Upper lobe of right lung (tissue), 1 donor: ENCODE data around the gene SPIRE1. TPM values are rescaled to one million over a fixed set of nuclear protein-coding genes. Genes with fewer than 3 reads are reported as not detected.

Experiments used
- ATAC-seq: fragments of 200-7000 bp; cut with Tn5 transposase; one replicate; pipeline ENCODE4 v1.9.1; 2020; ENCODE audit warnings: mild to moderate bottlenecking, moderate library complexity
- DNase-seq: peaks from one replicate; pipeline ENCODE4 v3.0.0-alpha.2; 2020
- H3K27ac ChIP-seq: fragments of 200-600 bp; one replicate; pipeline ENCODE4 v1.8.0; 2022
- H3K27me3 ChIP-seq: fragments of 200-600 bp; one replicate; pipeline ENCODE4 v1.8.0; 2022; ENCODE audit warnings: mild to moderate bottlenecking
- H3K36me3 ChIP-seq: fragments of 200-600 bp; one replicate; pipeline ENCODE4 v1.8.0; 2022
- H3K4me1 ChIP-seq: fragments of 200-600 bp; one replicate; pipeline ENCODE4 v1.8.0; 2022
- H3K4me3 ChIP-seq: fragments of 200-600 bp; one replicate; pipeline ENCODE4 v1.8.0; 2022; ENCODE audit warnings: mild to moderate bottlenecking
- H3K9me3 ChIP-seq: fragments of 200-600 bp; one replicate; pipeline ENCODE4 v1.8.0; 2022
- CTCF ChIP-seq: fragments of 200-600 bp; IDR thresholded peaks from one replicate; pipeline ENCODE4 v1.8.0; 2022; ENCODE audit warnings: antibody characterized with exemption
- intact Hi-C: fragments of 100-400 bp; cut with DNase I; formaldehyde crosslinking; loops from one replicate; pipeline ENCODE4 v1.11.0; 2022
- total RNA-seq: library from RNA; stranded (reverse); fragmentation: NEBNext Ultra II Directional; extraction: Animal tissue kit (Norgen Biotek cat#: 25700); gene quantifications from one replicate; pipeline ENCODE4 v1.2.1, GENCODE V29; 2021
- donor health status: DM: no; HTN: yes; CAD: no; lungs with severe emphysema.

The SPIRE1 gene
- total RNA-seq, 1 donor from 2014 or later: 48.2 TPM

- no peak for ATAC-seq
- Histone ChIP-seq H3K27ac (peak overlapping the region; percentile 92), H3K36me3 (no peaks in the 10 kb centered on the region), H3K27me3 (no peaks in the 10 kb centered on the region), H3K9me3 (no peaks in the 10 kb centered on the region), H3K4me3 (peak overlapping the region; percentile 78), H3K4me1 (peaks cover 30% of the 10 kb centered on the region)
- no peak for DNase-seq
- no peak for TF ChIP-seq CTCF
- intact Hi-C loops: no loop called here
Measured at GRCh38 chr18:12656605-12656937, 1.3 kb downstream of the SPIRE1 start.

GRCh38 chr18:12654971-12655370 is 2.9 kb downstream of the SPIRE1 start:
- Histone ChIP-seq H3K4me1 (peaks cover 30% of the 10 kb centered on the region), H3K27ac (no peak overlapping the region), H3K4me3 (no peak overlapping the region), H3K9me3 (no peaks in the 10 kb centered on the region), H3K36me3 (no peaks in the 10 kb centered on the region), H3K27me3 (no peaks in the 10 kb centered on the region)
- TF ChIP-seq CTCF: no peak
- ATAC-seq (no peak), DNase-seq (no peak)
- intact Hi-C loops: no loop called here

- DNase-seq: no peak
- H3K4me1 ChIP-seq: peaks cover 30% of the 10 kb centered on the region
- TF ChIP-seq CTCF: no peak
- ATAC-seq: no peak
- H3K4me3 ChIP-seq: no peak overlapping the region
- intact Hi-C loops: no loop called here
- no peaks in the 10 kb centered on the region for H3K36me3 ChIP-seq
- no peaks in the 10 kb centered on the region for H3K9me3 ChIP-seq
- H3K27ac ChIP-seq: no peak overlapping the region
- no peaks in the 10 kb centered on the region for H3K27me3 ChIP-seq
Measured at GRCh38 chr18:12652861-12653401, 5.0 kb downstream of the SPIRE1 start.

- TF ChIP-seq CTCF: no peak
- H3K4me3 ChIP-seq: no peak overlapping the region
- no peak for ATAC-seq
- H3K4me1 ChIP-seq: peaks cover 29% of the 10 kb centered on the region
- intact Hi-C loops: no loop called here
- no peaks in the 10 kb centered on the region for H3K27me3 ChIP-seq
- H3K36me3 ChIP-seq: no peaks in the 10 kb centered on the region
- no peaks in the 10 kb centered on the region for H3K9me3 ChIP-seq
- no peak for DNase-seq
- no peak overlapping the region for H3K27ac ChIP-seq
Measured at GRCh38 chr18:12651651-12652050, 6.3 kb downstream of the SPIRE1 start.

GRCh38 chr18:12647773-12648172 is 10.1 kb downstream of the SPIRE1 start:
- Histone ChIP-seq H3K27ac (no peak overlapping the region), H3K36me3 (no peaks in the 10 kb centered on the region), H3K27me3 (no peaks in the 10 kb centered on the region), H3K4me3 (no peak overlapping the region), H3K9me3 (no peaks in the 10 kb centered on the region), H3K4me1 (peaks cover 19% of the 10 kb centered on the region)
- no peak for TF ChIP-seq CTCF
- ATAC-seq: no peak
- DNase-seq: no peak
- intact Hi-C loops: no loop called here

GRCh38 chr18:12645751-12646203 is 12.1 kb downstream of the SPIRE1 start:
- TF ChIP-seq CTCF: no peak
- Histone ChIP-seq H3K36me3 (no peaks in the 10 kb centered on the region), H3K4me1 (peaks cover 19% of the 10 kb centered on the region), H3K4me3 (no peak overlapping the region), H3K27ac (peak overlapping the region; percentile 33), H3K27me3 (no peaks in the 10 kb centered on the region), H3K9me3 (no peaks in the 10 kb centered on the region)
- ATAC-seq (peak; percentile 97), DNase-seq (peak; percentile 72)
- intact Hi-C loops: no loop called here
